Measurements from ENCODE around the gene CCL8.

The CCL8 gene

DNA sequence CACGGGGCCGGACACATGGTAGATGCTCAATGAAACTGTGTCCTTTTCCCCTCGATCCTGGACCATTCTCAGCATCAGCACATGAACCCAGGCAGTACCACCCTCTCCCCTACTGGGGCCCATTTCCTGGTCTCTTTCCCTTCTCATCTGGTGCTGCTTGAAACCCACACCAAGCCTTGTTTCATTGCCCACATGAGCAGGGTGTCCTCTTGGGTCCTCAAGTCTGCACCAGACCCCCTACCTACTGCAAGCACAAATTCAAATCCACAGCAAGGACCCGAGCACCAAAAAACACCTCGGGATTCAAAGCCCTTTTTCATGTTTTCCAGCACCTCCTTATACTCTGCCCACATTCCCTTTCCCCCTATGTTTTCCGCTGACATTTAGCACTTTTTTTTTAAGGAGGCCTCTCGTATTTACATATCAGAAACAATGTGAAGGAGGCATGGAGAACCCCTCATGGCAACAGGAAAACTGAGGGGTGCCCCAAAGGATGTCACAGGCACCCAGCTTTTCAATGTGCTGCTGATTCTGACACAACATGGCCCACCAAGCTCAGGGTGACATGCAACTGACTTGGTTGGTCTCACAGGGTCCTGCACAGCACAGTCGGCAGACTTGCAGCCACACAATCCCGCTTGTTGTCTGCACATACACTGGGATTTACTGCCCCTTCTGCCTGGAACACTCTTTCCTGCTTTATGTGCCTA, 48.4 kb downstream of the CCL8 start:
- DNase-seq (ENCODE audit: low read depth) = no peak

DNA sequence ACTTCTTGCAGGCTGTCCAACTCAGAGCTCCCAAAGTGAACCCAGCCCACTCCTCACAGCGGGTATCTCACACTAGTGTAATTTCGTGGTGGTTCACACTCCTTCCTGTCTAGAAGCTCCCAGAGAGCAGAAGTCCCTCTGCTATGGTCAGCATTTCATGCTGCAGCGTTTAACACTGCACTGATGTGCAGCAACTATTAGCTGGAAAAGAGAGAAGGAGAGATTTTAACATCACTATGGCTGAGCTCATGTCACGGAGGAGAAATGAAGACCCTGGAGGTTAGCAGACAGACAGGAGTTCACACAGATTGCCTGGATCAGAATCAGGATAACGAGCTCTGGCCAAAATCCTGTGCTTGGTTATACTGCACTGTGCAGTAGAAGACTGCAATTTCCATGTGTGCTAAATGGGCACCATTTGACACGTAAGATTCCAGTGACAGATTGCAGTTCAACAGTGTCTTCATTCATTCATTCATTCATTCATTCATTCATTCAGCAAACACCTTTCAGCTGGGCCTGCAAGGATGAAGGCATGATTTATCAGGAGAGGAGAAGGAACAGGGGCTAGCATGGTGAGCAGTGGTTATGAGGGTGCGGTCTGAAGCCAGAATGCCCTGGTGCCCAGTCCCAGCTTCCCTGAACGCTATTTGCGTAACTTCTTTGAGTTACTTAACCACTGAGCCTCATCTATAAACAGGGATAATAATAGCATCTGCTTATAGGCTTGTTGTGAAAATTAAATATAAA, 49.1 kb downstream of the CCL8 start:
- no peak for DNase-seq (ENCODE audit: low read depth)

DNA sequence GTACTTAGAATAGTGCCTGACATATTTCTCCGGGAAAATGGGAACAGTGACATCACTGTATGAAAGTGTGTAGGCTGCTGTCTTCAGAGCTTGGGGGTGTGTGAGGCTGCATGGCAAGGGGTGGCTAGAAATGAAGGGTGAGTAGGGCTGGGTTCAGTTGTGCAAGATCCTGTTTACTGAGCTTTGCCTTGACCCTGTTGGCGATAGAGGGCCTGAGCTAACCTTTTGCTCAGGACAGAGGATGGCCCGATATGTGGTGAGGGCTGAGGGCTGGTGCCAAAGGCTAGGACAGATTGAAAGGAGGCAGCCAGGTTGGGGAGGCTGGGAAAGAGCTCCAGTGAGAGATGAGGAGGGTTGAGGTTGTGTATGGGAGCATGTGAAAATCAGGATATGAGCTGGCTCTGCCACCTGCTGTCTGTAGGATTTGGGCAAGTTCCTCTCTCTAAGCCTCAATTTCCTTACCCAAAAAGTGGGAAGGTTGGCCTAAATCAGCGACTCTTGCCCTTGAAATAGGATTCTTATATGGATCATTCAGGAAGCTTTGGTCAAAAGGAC, 49.8 kb downstream of the CCL8 start:
- DNase-seq (ENCODE audit: low read depth) = no peak

DNA sequence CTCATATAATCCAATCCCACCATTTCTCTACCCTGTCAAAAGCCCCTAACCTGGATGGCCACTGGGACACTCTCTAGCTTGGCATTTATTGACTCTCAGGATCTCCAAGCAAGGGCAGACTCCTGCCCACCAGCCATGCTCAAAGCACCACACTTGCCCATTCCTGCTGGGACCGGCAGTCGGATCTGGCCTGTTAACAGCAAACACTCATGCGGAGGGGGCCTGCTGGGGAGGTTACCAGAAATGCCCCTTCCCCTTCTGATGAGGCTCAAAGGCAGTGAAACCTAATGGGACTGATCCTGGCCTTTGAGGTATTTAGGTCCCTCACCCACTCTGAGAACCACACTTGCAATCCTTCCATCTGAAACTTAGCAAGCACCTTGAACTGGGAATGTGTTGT, 50.3 kb downstream of the CCL8 start:
- no peak for DNase-seq (ENCODE audit: low read depth)

DNA sequence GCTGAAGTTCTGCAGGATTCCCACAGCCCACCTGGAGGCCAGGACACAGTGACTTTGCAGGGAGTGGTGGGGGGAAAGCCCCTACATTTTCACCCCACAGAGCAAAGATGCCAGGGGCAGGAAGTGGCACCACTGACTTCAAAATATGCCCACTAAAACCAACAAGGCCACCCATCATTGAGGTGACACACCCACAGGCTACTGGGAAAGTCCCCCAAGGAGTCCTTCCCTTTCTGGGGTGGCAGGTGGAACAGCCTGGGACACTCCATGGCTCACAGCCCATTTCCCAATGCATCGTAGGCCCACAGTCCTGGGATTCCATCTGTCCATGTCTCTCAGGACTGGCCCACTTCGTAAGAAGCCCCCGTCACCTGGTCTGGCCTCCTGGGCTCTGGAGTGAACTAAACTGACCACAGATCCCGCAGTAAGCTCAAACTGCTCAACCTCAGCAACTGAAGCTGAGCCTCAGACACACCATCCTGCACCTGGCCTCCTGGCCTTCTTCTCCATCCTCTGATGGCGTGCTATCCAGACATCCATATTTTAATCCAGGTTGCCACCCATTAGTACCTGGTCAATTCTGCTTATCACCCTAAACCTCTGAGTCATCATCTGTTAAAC, 51.3 kb downstream of the CCL8 start:
- no peak for DNase-seq (ENCODE audit: low read depth)

DNA sequence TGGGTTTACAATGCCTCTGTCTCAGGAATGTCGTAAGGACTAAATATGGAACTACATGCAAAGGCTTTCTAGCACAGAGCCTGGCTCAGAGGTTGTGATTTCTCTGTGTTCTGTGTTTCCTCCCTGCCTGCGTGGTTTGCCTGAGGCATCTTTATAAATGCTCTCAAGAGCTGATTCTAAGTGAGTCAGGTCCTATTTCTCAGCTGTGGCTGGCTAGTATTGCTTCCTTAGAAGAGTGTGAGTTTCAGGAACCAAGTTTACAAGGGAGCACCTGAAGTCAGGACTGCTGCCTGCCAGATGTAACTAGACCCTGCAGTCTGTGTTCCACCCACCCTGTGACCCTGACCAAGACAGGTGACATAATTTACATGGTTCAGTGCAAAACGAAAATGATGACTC, 51.8 kb downstream of the CCL8 start:
- no peak for DNase-seq (ENCODE audit: low read depth)

Data from activated T-cell treated with anti-CD3 and anti-CD28 coated beads for 24 hours (primary cell).